Liver (tissue), 3 donors: ENCODE measurements around the gene MAGEA3.

ENCODE experiments used
- FOXA1 ChIP-seq: IDR thresholded peaks from 2 replicates; pipeline ENCODE4 v1.6.1; 2016; ENCODE audit warnings: antibody characterized with exemption
- FOXA2 ChIP-seq: IDR thresholded peaks from 2 replicates; pipeline ENCODE4 v1.6.1; 2016; ENCODE audit warnings: antibody characterized with exemption
- GABPA ChIP-seq, 2 donors: IDR thresholded peaks in 1 of 2; conservative IDR thresholded peaks in 1 of 2; 2 replicates each; pipeline ENCODE4 v1.6.1; 2016; ENCODE audit warnings: antibody characterized with exemption in 2 of 2, mild to moderate bottlenecking in 1 of 2, moderate library complexity in 1 of 2
- JUND ChIP-seq, 2 donors: IDR thresholded peaks; 2 replicates each; pipeline ENCODE4 v1.6.1; 2016; ENCODE audit warnings: antibody characterized with exemption in 2 of 2
- NR2F2 ChIP-seq: IDR thresholded peaks from 2 replicates; pipeline ENCODE4 v1.6.1; 2016; ENCODE audit warnings: antibody characterized with exemption
- SP1 ChIP-seq: IDR thresholded peaks from 2 replicates; pipeline ENCODE4 v1.6.1; 2018; ENCODE audit warnings: antibody characterized with exemption, mild to moderate bottlenecking
- TAF1 ChIP-seq: conservative IDR thresholded peaks from 2 replicates; pipeline ENCODE4 v1.6.1; 2016; ENCODE audit warnings: antibody characterized with exemption, mild to moderate bottlenecking
- TF ChIP-seq, protein P1 (sequence below): IDR thresholded peaks from 2 replicates; pipeline ENCODE4 v1.6.1; 2016; ENCODE audit warnings: antibody characterized with exemption
- TF ChIP-seq, protein P2 (sequence below): fragments of 150-350 bp; IDR thresholded peaks from 2 replicates; pipeline ENCODE4 v1.5.1; 2017; ENCODE audit warnings: improper control_type of control experiment, low read depth, low read length; ENCODE audit not compliant: missing input control
- TF ChIP-seq, protein P3 (sequence below): IDR thresholded peaks from 2 replicates; pipeline ENCODE4 v1.6.1; 2016; ENCODE audit warnings: antibody characterized with exemption, mild to moderate bottlenecking
- TF ChIP-seq, protein P4 (sequence below): IDR thresholded peaks from 2 replicates; pipeline ENCODE4 v1.6.1; 2016; ENCODE audit warnings: antibody characterized with exemption
- TF ChIP-seq, protein P5 (sequence below): IDR thresholded peaks from 2 replicates; pipeline ENCODE4 v1.6.1; 2016; ENCODE audit warnings: antibody characterized with exemption
- donor health status: healthy.
- donor health status: healthy.

DNA sequence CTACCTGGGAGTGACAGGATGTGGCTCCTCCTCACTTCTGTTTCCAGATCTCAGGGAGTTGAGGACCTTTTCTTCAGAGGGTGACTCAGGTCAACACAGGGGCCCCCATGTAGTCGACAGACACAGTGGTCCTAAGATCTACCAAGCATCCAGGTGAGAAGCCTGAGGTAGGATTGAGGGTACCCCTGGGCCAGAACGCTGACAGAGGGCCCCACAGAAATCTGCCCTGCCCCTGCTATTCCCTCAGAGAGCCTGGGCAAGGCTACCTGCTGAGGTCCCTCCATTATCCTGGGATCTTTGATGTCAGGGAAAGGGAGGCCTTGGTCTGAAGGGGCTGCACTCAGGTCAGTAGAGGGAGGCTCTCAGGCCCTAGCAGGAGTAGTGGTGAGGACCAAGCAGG is 36.5 kb downstream of the MAGEA3 start:
- TF ChIP-seq, protein P1, sequence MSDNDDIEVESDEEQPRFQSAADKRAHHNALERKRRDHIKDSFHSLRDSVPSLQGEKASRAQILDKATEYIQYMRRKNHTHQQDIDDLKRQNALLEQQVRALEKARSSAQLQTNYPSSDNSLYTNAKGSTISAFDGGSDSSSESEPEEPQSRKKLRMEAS: no peak
- TF ChIP-seq, protein P2, sequence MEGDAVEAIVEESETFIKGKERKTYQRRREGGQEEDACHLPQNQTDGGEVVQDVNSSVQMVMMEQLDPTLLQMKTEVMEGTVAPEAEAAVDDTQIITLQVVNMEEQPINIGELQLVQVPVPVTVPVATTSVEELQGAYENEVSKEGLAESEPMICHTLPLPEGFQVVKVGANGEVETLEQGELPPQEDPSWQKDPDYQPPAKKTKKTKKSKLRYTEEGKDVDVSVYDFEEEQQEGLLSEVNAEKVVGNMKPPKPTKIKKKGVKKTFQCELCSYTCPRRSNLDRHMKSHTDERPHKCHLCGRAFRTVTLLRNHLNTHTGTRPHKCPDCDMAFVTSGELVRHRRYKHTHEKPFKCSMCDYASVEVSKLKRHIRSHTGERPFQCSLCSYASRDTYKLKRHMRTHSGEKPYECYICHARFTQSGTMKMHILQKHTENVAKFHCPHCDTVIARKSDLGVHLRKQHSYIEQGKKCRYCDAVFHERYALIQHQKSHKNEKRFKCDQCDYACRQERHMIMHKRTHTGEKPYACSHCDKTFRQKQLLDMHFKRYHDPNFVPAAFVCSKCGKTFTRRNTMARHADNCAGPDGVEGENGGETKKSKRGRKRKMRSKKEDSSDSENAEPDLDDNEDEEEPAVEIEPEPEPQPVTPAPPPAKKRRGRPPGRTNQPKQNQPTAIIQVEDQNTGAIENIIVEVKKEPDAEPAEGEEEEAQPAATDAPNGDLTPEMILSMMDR: no peak
- TF ChIP-seq SP1 (no peak), JUND (IDR thresholded peaks at IDR 0.05) (no peak), TAF1 (no peak), GABPA (IDR thresholded peaks at IDR 0.05 in 1 of 2, conservative IDR thresholded peaks at IDR 0.05 in 1 of 2) (no peak), FOXA1 (no peak), FOXA2 (no peak), NR2F2 (no peak)
- TF ChIP-seq, protein P3, sequence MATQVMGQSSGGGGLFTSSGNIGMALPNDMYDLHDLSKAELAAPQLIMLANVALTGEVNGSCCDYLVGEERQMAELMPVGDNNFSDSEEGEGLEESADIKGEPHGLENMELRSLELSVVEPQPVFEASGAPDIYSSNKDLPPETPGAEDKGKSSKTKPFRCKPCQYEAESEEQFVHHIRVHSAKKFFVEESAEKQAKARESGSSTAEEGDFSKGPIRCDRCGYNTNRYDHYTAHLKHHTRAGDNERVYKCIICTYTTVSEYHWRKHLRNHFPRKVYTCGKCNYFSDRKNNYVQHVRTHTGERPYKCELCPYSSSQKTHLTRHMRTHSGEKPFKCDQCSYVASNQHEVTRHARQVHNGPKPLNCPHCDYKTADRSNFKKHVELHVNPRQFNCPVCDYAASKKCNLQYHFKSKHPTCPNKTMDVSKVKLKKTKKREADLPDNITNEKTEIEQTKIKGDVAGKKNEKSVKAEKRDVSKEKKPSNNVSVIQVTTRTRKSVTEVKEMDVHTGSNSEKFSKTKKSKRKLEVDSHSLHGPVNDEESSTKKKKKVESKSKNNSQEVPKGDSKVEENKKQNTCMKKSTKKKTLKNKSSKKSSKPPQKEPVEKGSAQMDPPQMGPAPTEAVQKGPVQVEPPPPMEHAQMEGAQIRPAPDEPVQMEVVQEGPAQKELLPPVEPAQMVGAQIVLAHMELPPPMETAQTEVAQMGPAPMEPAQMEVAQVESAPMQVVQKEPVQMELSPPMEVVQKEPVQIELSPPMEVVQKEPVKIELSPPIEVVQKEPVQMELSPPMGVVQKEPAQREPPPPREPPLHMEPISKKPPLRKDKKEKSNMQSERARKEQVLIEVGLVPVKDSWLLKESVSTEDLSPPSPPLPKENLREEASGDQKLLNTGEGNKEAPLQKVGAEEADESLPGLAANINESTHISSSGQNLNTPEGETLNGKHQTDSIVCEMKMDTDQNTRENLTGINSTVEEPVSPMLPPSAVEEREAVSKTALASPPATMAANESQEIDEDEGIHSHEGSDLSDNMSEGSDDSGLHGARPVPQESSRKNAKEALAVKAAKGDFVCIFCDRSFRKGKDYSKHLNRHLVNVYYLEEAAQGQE: no peak
- TF ChIP-seq, protein P4, sequence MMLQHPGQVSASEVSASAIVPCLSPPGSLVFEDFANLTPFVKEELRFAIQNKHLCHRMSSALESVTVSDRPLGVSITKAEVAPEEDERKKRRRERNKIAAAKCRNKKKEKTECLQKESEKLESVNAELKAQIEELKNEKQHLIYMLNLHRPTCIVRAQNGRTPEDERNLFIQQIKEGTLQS: no peak
- TF ChIP-seq, protein P5, sequence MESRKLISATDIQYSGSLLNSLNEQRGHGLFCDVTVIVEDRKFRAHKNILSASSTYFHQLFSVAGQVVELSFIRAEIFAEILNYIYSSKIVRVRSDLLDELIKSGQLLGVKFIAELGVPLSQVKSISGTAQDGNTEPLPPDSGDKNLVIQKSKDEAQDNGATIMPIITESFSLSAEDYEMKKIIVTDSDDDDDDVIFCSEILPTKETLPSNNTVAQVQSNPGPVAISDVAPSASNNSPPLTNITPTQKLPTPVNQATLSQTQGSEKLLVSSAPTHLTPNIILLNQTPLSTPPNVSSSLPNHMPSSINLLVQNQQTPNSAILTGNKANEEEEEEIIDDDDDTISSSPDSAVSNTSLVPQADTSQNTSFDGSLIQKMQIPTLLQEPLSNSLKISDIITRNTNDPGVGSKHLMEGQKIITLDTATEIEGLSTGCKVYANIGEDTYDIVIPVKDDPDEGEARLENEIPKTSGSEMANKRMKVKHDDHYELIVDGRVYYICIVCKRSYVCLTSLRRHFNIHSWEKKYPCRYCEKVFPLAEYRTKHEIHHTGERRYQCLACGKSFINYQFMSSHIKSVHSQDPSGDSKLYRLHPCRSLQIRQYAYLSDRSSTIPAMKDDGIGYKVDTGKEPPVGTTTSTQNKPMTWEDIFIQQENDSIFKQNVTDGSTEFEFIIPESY: no peak
